Activated T-cell treated with anti-CD3 and anti-CD28 coated beads for 24 hours (primary cell): Measurements from ENCODE around the gene MRPL10.
A peak's percentile ranks its signal among the peaks of the same experiment; 100 is the strongest.

Source experiments
- DNase-seq: peaks from one replicate; pipeline ENCODE4 v3.0.0-alpha.2; 2020; ENCODE audit warnings: low read depth

Gene MRPL10

GRCh38 chr17:47831003-47831933, at the start of gene MRPL10, which contains the start of gene LRRC46:
Gene MRPL10, minus strand, starts transcription at chr17:47831541. Its CDS starts 30 bp downstream, at chr17:47831511.
Gene LRRC46, plus strand, starts transcription at chr17:47831670. Its CDS starts 320 bp downstream, at chr17:47831990.
- DNase-seq, result peak; percentile 91

- DNase-seq, result no peak
Measured at GRCh38 chr17:47879776-47880454, 48.6 kb upstream of the MRPL10 start.

- DNase-seq, result no peak
Measured at GRCh38 chr17:47879028-47879585, 47.8 kb upstream of the MRPL10 start.

GRCh38 chr17:47878203-47879027, 47.1 kb upstream of the MRPL10 start:
- DNase-seq, result no peak

- DNase-seq, result no peak
Measured at GRCh38 chr17:47877368-47878034, 46.2 kb upstream of the MRPL10 start.

GRCh38 chr17:47875011-47875985, 44.0 kb upstream of the MRPL10 start:
- DNase-seq, result no peak

- no peak for DNase-seq
Measured at GRCh38 chr17:47873200-47874090, 42.1 kb upstream of the MRPL10 start.

GRCh38 chr17:47872651-47873161, 41.4 kb upstream of the MRPL10 start:
- no peak for DNase-seq

- DNase-seq, result no peak
Measured at GRCh38 chr17:47872019-47872650, 40.8 kb upstream of the MRPL10 start.

GRCh38 chr17:47871048-47871447, 39.7 kb upstream of the MRPL10 start:
- no peak for DNase-seq

- no peak for DNase-seq
Measured at GRCh38 chr17:47870056-47870455, 38.7 kb upstream of the MRPL10 start.

GRCh38 chr17:47869114-47869513, 37.8 kb upstream of the MRPL10 start:
- DNase-seq, result no peak

GRCh38 chr17:47867813-47868533, 36.6 kb upstream of the MRPL10 start:
- DNase-seq, result no peak

- no peak for DNase-seq
Measured at GRCh38 chr17:47866941-47867340, 35.6 kb upstream of the MRPL10 start.

GRCh38 chr17:47864791-47865216, 33.5 kb upstream of the MRPL10 start:
- DNase-seq, result no peak

GRCh38 chr17:47862621-47863440, 31.5 kb upstream of the MRPL10 start:
- DNase-seq, result no peak

GRCh38 chr17:47860386-47860785, 29.0 kb upstream of the MRPL10 start:
- no peak for DNase-seq
